ENCODE measurements around the gene SPPL2C.
"Not testable (repeated sequence)": the region's sequence is repeated elsewhere in the genome, so short reads cannot be mapped to it uniquely, and the experiment has no call there.

DNA sequence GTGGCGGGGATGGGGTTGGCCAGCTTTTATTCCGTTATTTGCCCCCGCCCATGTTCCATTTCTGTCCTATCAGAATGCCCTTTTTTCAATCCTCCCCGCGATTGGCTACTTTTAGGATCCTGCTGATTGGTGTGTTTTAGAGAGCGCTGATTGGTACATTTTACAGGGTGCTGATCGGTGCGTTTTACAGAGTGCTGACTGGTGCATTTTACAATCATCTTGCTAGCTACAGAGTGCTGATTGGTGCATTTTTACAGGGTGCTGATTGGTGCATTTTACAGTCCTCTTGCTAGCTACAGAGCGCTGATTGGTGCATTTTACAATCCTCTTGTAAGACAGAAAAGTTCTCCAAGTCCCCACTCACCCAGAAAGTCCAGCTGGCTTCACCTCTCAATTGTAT, 17.4 kb downstream of the SPPL2C start:
- not testable (repeated sequence) for TF ChIP-seq TCF4 (CRISPR knock-in tag; IDR thresholded peaks at IDR 0.05; ENCODE audit: borderline replicate concordance); CSDC2 (CRISPR knock-in tag; IDR thresholded peaks at IDR 0.05); ZNF8 (CRISPR knock-in tag; IDR thresholded peaks at IDR 0.05); ZNF70 (CRISPR knock-in tag; IDR thresholded peaks at IDR 0.05); TSHZ2 (CRISPR knock-in tag; IDR thresholded peaks at IDR 0.05); RARB (CRISPR knock-in tag; IDR thresholded peaks at IDR 0.05); ESRRG (CRISPR knock-in tag; IDR thresholded peaks at IDR 0.05); SNAI2 (CRISPR knock-in tag; IDR thresholded peaks at IDR 0.05)
- TF ChIP-seq, protein P1, sequence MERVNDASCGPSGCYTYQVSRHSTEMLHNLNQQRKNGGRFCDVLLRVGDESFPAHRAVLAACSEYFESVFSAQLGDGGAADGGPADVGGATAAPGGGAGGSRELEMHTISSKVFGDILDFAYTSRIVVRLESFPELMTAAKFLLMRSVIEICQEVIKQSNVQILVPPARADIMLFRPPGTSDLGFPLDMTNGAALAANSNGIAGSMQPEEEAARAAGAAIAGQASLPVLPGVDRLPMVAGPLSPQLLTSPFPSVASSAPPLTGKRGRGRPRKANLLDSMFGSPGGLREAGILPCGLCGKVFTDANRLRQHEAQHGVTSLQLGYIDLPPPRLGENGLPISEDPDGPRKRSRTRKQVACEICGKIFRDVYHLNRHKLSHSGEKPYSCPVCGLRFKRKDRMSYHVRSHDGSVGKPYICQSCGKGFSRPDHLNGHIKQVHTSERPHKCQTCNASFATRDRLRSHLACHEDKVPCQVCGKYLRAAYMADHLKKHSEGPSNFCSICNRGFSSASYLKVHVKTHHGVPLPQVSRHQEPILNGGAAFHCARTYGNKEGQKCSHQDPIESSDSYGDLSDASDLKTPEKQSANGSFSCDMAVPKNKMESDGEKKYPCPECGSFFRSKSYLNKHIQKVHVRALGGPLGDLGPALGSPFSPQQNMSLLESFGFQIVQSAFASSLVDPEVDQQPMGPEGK (CRISPR knock-in tag; IDR thresholded peaks at IDR 0.05; ENCODE audit: borderline replicate concordance), result not testable (repeated sequence)
